Fibroblast of villous mesenchyme (primary cell): ENCODE data around the gene PSAP. TPM values are rescaled to one million over a fixed set of nuclear protein-coding genes. Genes with fewer than 3 reads are reported as not detected.
"Not testable (repeated sequence)": the region's sequence is repeated elsewhere in the genome, so short reads cannot be mapped to it uniquely, and the experiment has no call there.

Experiments used
- DNase-seq: peaks from one replicate; pipeline ENCODE4 v3.0.0-alpha.2; 2010; ENCODE audit warnings: low read depth
- H3K4me3 ChIP-seq: 2 replicates; pipeline ENCODE4 v1.5.1; 2011; ENCODE audit warnings: low read depth, mild to moderate bottlenecking, low read length
- CTCF ChIP-seq: IDR thresholded peaks from 2 replicates; pipeline ENCODE4 v1.5.1; 2012; ENCODE audit warnings: low read depth, mild to moderate bottlenecking, low read length; ENCODE audit not compliant: insufficient read depth
- total RNA-seq: library from RNA; depleted of rRNA; stranded (reverse); fragments of >200 nt; gene quantifications from 2 replicates; pipeline ENCODE4 v1.2.3, GENCODE V29; 2012

PSAP gene
- total RNA-seq, 1 donor: 521 TPM

GRCh38 chr10:71889388-71889987 is 38.4 kb upstream of the PSAP start:
- no peak for TF ChIP-seq CTCF
- peak overlapping the region; percentile 63 for H3K4me3 ChIP-seq
- no peak for DNase-seq

- TF ChIP-seq CTCF: no peak
- peak; percentile 97 for DNase-seq
These were observed 37.8 kb upstream of the PSAP start for GRCh38 chr10:71888623-71889387.

GRCh38 chr10:71888248-71888622 is 37.2 kb upstream of the PSAP start:
- DNase-seq: peak; percentile 14
- H3K4me3 ChIP-seq: peak overlapping the region; percentile 63
- TF ChIP-seq CTCF: no peak

More at GRCh38 chr10:71888623-71889387, 37.8 kb upstream of the PSAP start:
- H3K4me3 ChIP-seq: peak overlapping the region; percentile 63

GRCh38 chr10:71887743-71888142 is 36.7 kb upstream of the PSAP start:
- DNase-seq: no peak
- TF ChIP-seq CTCF: no peak
- H3K4me3 ChIP-seq: peak overlapping the region; percentile 63

GRCh38 chr10:71882813-71883659 is 32.0 kb upstream of the PSAP start:
- no peak for TF ChIP-seq CTCF
- H3K4me3 ChIP-seq: no peak overlapping the region
- no peak for DNase-seq

GRCh38 chr10:71881647-71882355 is 30.8 kb upstream of the PSAP start:
- no peak for DNase-seq
- no peak for TF ChIP-seq CTCF

GRCh38 chr10:71881307-71881624 is 30.2 kb upstream of the PSAP start:
- DNase-seq, H3K4me3 ChIP-seq: not testable (repeated sequence)

More at GRCh38 chr10:71881647-71882355, 30.8 kb upstream of the PSAP start:
- H3K4me3 ChIP-seq: no peak overlapping the region
